Neural crest cell (in vitro differentiated cells): ENCODE results near the gene HNF4A. TPM values are rescaled to one million over a fixed set of nuclear protein-coding genes. Genes with fewer than 3 reads are reported as not detected.

Experiments used
- DNase-seq: peaks from one replicate; pipeline ENCODE4 v3.0.0; 2021; ENCODE audit warnings: low read depth, mixed read lengths, low spot score
- H3K27ac Mint-ChIP-seq: one replicate; pipeline ENCODE4 v1.8.0; 2021; ENCODE audit warnings: mild to moderate bottlenecking, mixed read lengths; ENCODE audit not compliant: unreplicated experiment
- H3K27me3 Mint-ChIP-seq: 2 replicates; pipeline ENCODE4 v1.8.0; 2021; ENCODE audit warnings: low read depth, mild to moderate bottlenecking, mixed read lengths
- H3K36me3 Mint-ChIP-seq: 2 replicates; pipeline ENCODE4 v1.8.0; 2021; ENCODE audit warnings: low read depth, mild to moderate bottlenecking, mixed read lengths
- H3K4me1 Mint-ChIP-seq: 2 replicates; pipeline ENCODE4 v1.8.0; 2021; ENCODE audit warnings: mixed read lengths
- H3K4me3 Mint-ChIP-seq: one replicate; pipeline ENCODE4 v1.8.0; 2021; ENCODE audit warnings: mild to moderate bottlenecking, mixed read lengths
- H3K9me3 Mint-ChIP-seq: 2 replicates; pipeline ENCODE4 v1.8.0; 2021; ENCODE audit warnings: mixed read lengths
- total RNA-seq: library from RNA; stranded (reverse); gene quantifications from 2 replicates; pipeline ENCODE4 v1.2.1, GENCODE V29; 2021
- TF ChIP-seq, protein P1 (sequence below): fragments of 200-600 bp; sonication (generic); conservative IDR thresholded peaks from 2 replicates; pipeline ENCODE4 v1.5.0; 2021; ENCODE audit warnings: antibody characterized with exemption, mild to moderate bottlenecking

Gene HNF4A
- total RNA-seq, 1 donor from 2014 or later = not detected

- TF ChIP-seq, protein P1, sequence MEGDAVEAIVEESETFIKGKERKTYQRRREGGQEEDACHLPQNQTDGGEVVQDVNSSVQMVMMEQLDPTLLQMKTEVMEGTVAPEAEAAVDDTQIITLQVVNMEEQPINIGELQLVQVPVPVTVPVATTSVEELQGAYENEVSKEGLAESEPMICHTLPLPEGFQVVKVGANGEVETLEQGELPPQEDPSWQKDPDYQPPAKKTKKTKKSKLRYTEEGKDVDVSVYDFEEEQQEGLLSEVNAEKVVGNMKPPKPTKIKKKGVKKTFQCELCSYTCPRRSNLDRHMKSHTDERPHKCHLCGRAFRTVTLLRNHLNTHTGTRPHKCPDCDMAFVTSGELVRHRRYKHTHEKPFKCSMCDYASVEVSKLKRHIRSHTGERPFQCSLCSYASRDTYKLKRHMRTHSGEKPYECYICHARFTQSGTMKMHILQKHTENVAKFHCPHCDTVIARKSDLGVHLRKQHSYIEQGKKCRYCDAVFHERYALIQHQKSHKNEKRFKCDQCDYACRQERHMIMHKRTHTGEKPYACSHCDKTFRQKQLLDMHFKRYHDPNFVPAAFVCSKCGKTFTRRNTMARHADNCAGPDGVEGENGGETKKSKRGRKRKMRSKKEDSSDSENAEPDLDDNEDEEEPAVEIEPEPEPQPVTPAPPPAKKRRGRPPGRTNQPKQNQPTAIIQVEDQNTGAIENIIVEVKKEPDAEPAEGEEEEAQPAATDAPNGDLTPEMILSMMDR = no peak
- no peak overlapping the region for H3K27ac Mint-ChIP-seq
- H3K9me3 Mint-ChIP-seq = no peaks in the 10 kb centered on the region
- H3K36me3 Mint-ChIP-seq = no peaks in the 10 kb centered on the region
- peaks cover 10% of the 10 kb centered on the region for H3K27me3 Mint-ChIP-seq
- no peak for DNase-seq
- no peak overlapping the region for H3K4me3 Mint-ChIP-seq
- no peaks in the 10 kb centered on the region for H3K4me1 Mint-ChIP-seq
Measured at GRCh38 chr20:44429419-44430269, 74.1 kb downstream of the HNF4A start.

GRCh38 chr20:44430270-44431065 is 75.0 kb downstream of the HNF4A start:
- TF ChIP-seq, protein P1 = no peak
- no peaks in the 10 kb centered on the region for H3K4me1 Mint-ChIP-seq
- no peak for DNase-seq
- peaks cover 10% of the 10 kb centered on the region for H3K27me3 Mint-ChIP-seq
- H3K9me3 Mint-ChIP-seq = no peaks in the 10 kb centered on the region
- no peak overlapping the region for H3K27ac Mint-ChIP-seq
- no peak overlapping the region for H3K4me3 Mint-ChIP-seq
- H3K36me3 Mint-ChIP-seq = no peaks in the 10 kb centered on the region

DNA sequence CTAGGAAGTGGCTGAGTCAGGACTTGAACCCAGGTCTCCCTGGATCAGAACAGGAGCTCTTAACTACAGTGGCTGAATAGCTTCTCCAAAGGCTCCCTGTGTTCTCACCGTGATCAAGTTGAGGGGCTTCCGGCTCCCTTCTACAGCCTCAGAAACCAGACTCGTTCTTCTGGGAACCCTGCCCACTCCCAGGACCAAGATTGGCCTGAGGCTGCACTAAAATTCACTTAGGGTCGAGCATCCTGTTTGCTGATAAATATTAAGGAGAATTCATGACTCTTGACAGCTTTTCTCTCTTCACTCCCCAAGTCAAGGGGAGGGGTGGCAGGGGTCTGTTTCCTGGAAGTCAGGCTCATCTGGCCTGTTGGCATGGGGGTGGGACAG is 75.6 kb downstream of the HNF4A start:
- Mint-ChIP-seq H3K9me3 (no peaks in the 10 kb centered on the region), H3K27me3 (peaks cover 10% of the 10 kb centered on the region), H3K27ac (no peak overlapping the region), H3K4me1 (no peaks in the 10 kb centered on the region), H3K4me3 (no peak overlapping the region), H3K36me3 (no peaks in the 10 kb centered on the region)
- TF ChIP-seq, protein P1 = no peak
- no peak for DNase-seq

DNA sequence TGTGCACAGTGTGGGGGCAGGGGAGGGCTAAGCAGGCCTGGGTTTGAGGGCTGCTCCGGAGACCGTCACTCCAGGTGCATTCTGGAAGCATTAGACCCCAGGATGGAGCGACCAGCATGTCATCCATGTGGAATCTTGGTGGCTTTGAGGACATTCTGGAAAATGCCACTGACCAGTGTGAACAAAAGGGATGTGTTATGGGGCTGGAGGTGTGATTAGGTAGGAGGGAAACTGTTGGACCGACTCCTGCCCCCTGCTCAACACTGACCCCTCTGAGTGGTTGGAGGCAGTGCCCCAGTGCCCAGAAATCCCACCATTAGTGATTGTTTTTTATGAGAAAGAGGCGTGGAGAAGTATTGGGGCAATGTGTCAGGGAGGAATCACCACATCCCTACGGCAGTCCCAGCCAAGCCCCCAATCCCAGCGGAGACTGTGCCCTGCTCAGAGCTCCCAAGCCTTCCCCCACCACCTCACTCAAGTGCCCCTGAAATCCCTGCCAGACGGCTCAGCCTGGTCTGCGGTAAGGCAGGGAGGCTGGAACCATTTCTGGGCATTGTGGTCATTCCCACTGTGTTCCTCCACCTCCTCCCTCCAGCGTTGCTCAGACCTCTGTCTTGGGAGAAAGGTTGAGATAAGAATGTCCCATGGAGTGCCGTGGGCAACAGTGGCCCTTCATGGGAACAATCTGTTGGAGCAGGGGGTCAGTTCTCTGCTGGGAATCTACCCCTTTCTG is 76.2 kb downstream of the HNF4A start:
- no peak for DNase-seq
- peaks cover 13% of the 10 kb centered on the region for H3K27me3 Mint-ChIP-seq
- H3K4me1 Mint-ChIP-seq = no peaks in the 10 kb centered on the region
- H3K9me3 Mint-ChIP-seq = no peaks in the 10 kb centered on the region
- H3K4me3 Mint-ChIP-seq = no peak overlapping the region
- H3K36me3 Mint-ChIP-seq = no peaks in the 10 kb centered on the region
- H3K27ac Mint-ChIP-seq = no peak overlapping the region
- TF ChIP-seq, protein P1 = no peak
